OCI-LY1 (cell line): ENCODE results near the gene OPN1MW2.
"Not testable (repeated sequence)": the region's sequence is repeated elsewhere in the genome, so short reads cannot be mapped to it uniquely, and the experiment has no call there.

Experiments
- CTCF ChIP-seq: fragments of 200-600 bp; sonication (generic), shearing (Covaris generic); IDR thresholded peaks from 2 replicates; pipeline ENCODE4 v1.5.1; 2017; ENCODE audit warnings: mild to moderate bottlenecking, antibody characterized with exemption, low read length, moderate library complexity, mixed read lengths
- EZH2 ChIP-seq: fragments of 200-600 bp; sonication (generic), shearing (Covaris generic); IDR thresholded peaks from 2 replicates; pipeline ENCODE4 v1.8.0; 2017; ENCODE audit warnings: borderline replicate concordance, mixed run types, mild to moderate bottlenecking, antibody characterized with exemption, low read length, moderate library complexity, mixed read lengths

GRCh38 chrX:154174356-154174755 is 45.2 kb upstream of the OPN1MW2 start:
- TF ChIP-seq EZH2, CTCF: not testable (repeated sequence)
